ENCODE results near the gene ZG16B.

GRCh38 chr16:2822158-2822495, 8.0 kb upstream of the ZG16B start:
- no peak for TF ChIP-seq POLR2A (IDR thresholded peaks at IDR 0.05; ENCODE audit: borderline replicate concordance, extremely low read depth, insufficient read depth, insufficient read length)
- TF ChIP-seq CTCF (IDR thresholded peaks at IDR 0.05 in 2 of 3, conservative IDR thresholded peaks at IDR 0.05 in 1 of 3; ENCODE audit: borderline replicate concordance in 1 of 3, insufficient read depth in 1 of 3, low read depth in 2 of 3, low read length in 2 of 3) = no peak
- TF ChIP-seq POLR2AphosphoS5 (IDR thresholded peaks at IDR 0.05; ENCODE audit: low read depth, low read length) = no peak
- TF ChIP-seq SRF (IDR thresholded peaks at IDR 0.05; ENCODE audit: low read depth) = no peak
- no peak for TF ChIP-seq EZH2 (IDR thresholded peaks at IDR 0.05)
- TF ChIP-seq CEBPB (IDR thresholded peaks at IDR 0.05; ENCODE audit: low read depth) = no peak
